ENCODE data around the gene NPAT. TPM values are rescaled to one million over a fixed set of nuclear protein-coding genes. Genes with fewer than 3 reads are reported as not detected.

NPAT gene
- total and polyA plus RNA-seq, 2 of the 13 experiments (the other 11 are each of a cell fraction or from before 2014, with no cell fraction given): 4.4 to 11.2 TPM

DNA sequence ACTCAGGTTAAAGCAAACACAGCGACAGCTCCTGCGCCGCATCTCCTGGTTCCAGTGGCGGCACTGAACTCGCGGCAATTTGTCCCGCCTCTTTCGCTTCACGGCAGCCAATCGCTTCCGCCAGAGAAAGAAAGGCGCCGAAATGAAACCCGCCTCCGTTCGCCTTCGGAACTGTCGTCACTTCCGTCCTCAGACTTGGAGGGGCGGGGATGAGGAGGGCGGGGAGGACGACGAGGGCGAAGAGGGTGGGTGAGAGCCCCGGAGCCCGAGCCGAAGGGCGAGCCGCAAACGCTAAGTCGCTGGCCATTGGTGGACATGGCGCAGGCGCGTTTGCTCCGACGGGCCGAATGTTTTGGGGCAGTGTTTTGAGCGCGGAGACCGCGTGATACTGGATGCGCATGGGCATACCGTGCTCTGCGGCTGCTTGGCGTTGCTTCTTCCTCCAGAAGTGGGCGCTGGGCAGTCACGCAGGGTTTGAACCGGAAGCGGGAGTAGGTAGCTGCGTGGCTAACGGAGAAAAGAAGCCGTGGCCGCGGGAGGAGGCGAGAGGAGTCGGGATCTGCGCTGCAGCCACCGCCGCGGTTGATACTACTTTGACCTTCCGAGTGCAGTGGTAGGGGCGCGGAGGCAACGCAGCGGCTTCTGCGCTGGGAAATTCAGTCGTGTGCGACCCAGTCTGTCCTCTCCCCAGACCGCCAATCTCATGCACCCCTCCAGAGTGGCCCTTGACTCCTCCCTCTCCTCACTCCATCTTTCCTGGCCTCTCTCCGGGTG is at the start of gene NPAT, which contains the start of gene ATM (continued):
- TF ChIP-seq, protein P1, sequence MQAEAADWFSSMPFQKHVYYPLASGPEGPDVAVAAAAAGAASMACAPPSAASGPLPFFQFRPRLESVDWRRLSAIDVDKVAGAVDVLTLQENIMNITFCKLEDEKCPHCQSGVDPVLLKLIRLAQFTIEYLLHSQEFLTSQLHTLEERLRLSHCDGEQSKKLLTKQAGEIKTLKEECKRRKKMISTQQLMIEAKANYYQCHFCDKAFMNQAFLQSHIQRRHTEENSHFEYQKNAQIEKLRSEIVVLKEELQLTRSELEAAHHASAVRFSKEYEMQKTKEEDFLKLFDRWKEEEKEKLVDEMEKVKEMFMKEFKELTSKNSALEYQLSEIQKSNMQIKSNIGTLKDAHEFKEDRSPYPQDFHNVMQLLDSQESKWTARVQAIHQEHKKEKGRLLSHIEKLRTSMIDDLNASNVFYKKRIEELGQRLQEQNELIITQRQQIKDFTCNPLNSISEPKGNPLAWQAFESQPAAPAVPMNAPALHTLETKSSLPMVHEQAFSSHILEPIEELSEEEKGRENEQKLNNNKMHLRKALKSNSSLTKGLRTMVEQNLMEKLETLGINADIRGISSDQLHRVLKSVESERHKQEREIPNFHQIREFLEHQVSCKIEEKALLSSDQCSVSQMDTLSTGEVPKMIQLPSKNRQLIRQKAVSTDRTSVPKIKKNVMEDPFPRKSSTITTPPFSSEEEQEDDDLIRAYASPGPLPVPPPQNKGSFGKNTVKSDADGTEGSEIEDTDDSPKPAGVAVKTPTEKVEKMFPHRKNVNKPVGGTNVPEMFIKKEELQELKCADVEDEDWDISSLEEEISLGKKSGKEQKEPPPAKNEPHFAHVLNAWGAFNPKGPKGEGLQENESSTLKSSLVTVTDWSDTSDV (CRISPR knock-in tag; IDR thresholded peaks at IDR 0.05): no peak
- TF ChIP-seq, protein P2, sequence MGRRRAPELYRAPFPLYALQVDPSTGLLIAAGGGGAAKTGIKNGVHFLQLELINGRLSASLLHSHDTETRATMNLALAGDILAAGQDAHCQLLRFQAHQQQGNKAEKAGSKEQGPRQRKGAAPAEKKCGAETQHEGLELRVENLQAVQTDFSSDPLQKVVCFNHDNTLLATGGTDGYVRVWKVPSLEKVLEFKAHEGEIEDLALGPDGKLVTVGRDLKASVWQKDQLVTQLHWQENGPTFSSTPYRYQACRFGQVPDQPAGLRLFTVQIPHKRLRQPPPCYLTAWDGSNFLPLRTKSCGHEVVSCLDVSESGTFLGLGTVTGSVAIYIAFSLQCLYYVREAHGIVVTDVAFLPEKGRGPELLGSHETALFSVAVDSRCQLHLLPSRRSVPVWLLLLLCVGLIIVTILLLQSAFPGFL (CRISPR knock-in tag; IDR thresholded peaks at IDR 0.05): no peak
- TF ChIP-seq NBN (conservative IDR thresholded peaks at IDR 0.05) (no peak), TCF7 (IDR thresholded peaks at IDR 0.05; ENCODE audit: low read depth) (no peak), CCDC6 (CRISPR knock-in tag; IDR thresholded peaks at IDR 0.05) (peak; percentile 78), ISL2 (CRISPR knock-in tag; IDR thresholded peaks at IDR 0.05) (no peak), KDM6A (CRISPR knock-in tag; IDR thresholded peaks at IDR 0.05; ENCODE audit: low read depth) (no peak), KAT7 (CRISPR knock-in tag; IDR thresholded peaks at IDR 0.05; ENCODE audit: borderline replicate concordance) (peak; percentile 84; the same call in 1 of the 2 replicates), ATF7 (IDR thresholded peaks at IDR 0.05) (no peak), ATF7 (CRISPR knock-in tag; IDR thresholded peaks at IDR 0.05) (no peak), ZNF768 (CRISPR knock-in tag; IDR thresholded peaks at IDR 0.05) (peak; percentile 40; the same call in 1 of the 2 replicates), ZNF761 (CRISPR knock-in tag; conservative IDR thresholded peaks at IDR 0.05) (peak; percentile 69; the same call in 1 of the 2 replicates), ZNF558 (CRISPR knock-in tag; IDR thresholded peaks at IDR 0.05; ENCODE audit: borderline replicate concordance) (no peak), MED1 (CRISPR knock-in tag; IDR thresholded peaks at IDR 0.05) (peak; percentile 52), ZNF660 (CRISPR knock-in tag; IDR thresholded peaks at IDR 0.05; ENCODE audit: borderline replicate concordance, low read depth) (no peak), ZNF234 (CRISPR knock-in tag; conservative IDR thresholded peaks at IDR 0.05) (no peak), ZNF451 (CRISPR knock-in tag; IDR thresholded peaks at IDR 0.05) (no peak), ZNF3 (CRISPR knock-in tag; IDR thresholded peaks at IDR 0.05) (0 out of 2 replicates have a peak, but pooled peaks have one; percentile 8), PHF20 (CRISPR knock-in tag; IDR thresholded peaks at IDR 0.05) (peak; percentile 68), ZNF143 (CRISPR knock-in tag; IDR thresholded peaks at IDR 0.05) (no peak; the same call in 1 of the 2 replicates)
- TF ChIP-seq, protein P3, sequence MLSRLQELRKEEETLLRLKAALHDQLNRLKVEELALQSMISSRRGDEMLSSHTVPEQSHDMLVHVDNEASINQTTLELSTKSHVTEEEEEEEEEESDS (CRISPR knock-in tag; IDR thresholded peaks at IDR 0.05; ENCODE audit: borderline replicate concordance): no peak
- TF ChIP-seq, protein P4, sequence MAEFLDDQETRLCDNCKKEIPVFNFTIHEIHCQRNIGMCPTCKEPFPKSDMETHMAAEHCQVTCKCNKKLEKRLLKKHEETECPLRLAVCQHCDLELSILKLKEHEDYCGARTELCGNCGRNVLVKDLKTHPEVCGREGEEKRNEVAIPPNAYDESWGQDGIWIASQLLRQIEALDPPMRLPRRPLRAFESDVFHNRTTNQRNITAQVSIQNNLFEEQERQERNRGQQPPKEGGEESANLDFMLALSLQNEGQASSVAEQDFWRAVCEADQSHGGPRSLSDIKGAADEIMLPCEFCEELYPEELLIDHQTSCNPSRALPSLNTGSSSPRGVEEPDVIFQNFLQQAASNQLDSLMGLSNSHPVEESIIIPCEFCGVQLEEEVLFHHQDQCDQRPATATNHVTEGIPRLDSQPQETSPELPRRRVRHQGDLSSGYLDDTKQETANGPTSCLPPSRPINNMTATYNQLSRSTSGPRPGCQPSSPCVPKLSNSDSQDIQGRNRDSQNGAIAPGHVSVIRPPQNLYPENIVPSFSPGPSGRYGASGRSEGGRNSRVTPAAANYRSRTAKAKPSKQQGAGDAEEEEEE (CRISPR knock-in tag; IDR thresholded peaks at IDR 0.05; ENCODE audit: borderline replicate concordance): no peak; the same call in 1 of the 2 replicates
- TF ChIP-seq, protein P5, sequence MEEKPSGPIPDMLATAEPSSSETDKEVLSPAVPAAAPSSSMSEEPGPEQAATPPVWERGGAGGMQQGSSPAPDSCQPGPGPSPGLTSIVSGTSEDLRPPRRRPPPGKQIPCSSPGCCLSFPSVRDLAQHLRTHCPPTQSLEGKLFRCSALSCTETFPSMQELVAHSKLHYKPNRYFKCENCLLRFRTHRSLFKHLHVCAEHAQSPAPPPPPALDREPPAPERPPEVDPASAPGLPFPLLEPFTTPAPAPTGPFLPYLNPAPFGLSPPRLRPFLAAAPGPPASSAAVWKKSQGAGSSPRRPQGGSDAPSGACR (CRISPR knock-in tag; IDR thresholded peaks at IDR 0.05): peak; percentile 68; the same call in 1 of the 2 replicates

Measured in HepG2 (cell line).